ENCODE measurements around the gene VSNL1.

GRCh38 chr2:17608251-17608650, 67.8 kb downstream of the VSNL1 start:
- no peak for TF ChIP-seq CTCF (IDR thresholded peaks at IDR 0.05)
- TF ChIP-seq POLR2A (IDR thresholded peaks at IDR 0.05), result no peak

Data from body of pancreas (tissue), 4 donors.